HL-60 (cell line): Measurements from ENCODE around the gene NDUFS5.
"Not testable (repeated sequence)": the region's sequence is repeated elsewhere in the genome, so short reads cannot be mapped to it uniquely, and the experiment has no call there.

Experiments
- CTCF ChIP-seq: IDR thresholded peaks from one replicate; pipeline ENCODE4 v1.5.1; 2011; ENCODE audit warnings: low read length, control low read depth, inconsistent platforms; ENCODE audit not compliant: insufficient read depth
- POLR2AphosphoS5 ChIP-seq: IDR thresholded peaks from 2 replicates; pipeline ENCODE4 v1.6.1; 2012; ENCODE audit warnings: low read depth
- REST ChIP-seq: IDR thresholded peaks from 2 replicates; pipeline ENCODE4 v1.6.1; 2012; ENCODE audit warnings: low read depth; ENCODE audit not compliant: insufficient replicate concordance
- SPI1 ChIP-seq: IDR thresholded peaks from 2 replicates; pipeline ENCODE4 v1.6.1; 2012; ENCODE audit warnings: low read depth, mild to moderate bottlenecking, borderline replicate concordance

- TF ChIP-seq CTCF, SPI1, REST, POLR2AphosphoS5: not testable (repeated sequence)
These were observed 5.7 kb upstream of the NDUFS5 start for GRCh38 chr1:39020494-39020893.
